K562 (cell line): Measurements from ENCODE around the gene LEMD3. TPM values are rescaled to one million over a fixed set of nuclear protein-coding genes. Genes with fewer than 3 reads are reported as not detected.

Source experiments
- ATAC-seq: fragments of 200-7000 bp; cut with Tn5 transposase; 3 replicates; pipeline ENCODE4 v1.9.1; 2020; ENCODE audit warnings: moderate library complexity
- BruUV-seq: library from RNA; stranded (reverse); fragments of 400-500 nt; replicated peaks from 2 replicates; lab custom pipeline; 2021; lab: Mats Ljungman, UMichigan
- CTCF ChIA-PET: fragments of 300-600 bp; formaldehyde crosslinking; extraction: SDS; loops from one replicate; lab custom pipeline; 2021; ENCODE audit warnings: low intra/inter-chr PET ratio; lab: Yijun Ruan, JAX
- POLR2A ChIA-PET: fragments of 300-600, 350-650 bp; sonication (Branson Sonifier 250); formaldehyde crosslinking; extraction: SDS; loops from one replicate; lab custom pipeline; 2021; ENCODE audit warnings: antibody characterized with exemption, inconsistent platforms; lab: Yijun Ruan, JAX
- DNase-seq, 4 experiments: peaks; one replicate each; pipeline versions ENCODE4 v3.0.0 to v3.0.0-alpha.2; 2011 to 2018; ENCODE audit warnings: low spot score in 3 of 4, mixed read lengths in 3 of 4; ENCODE audit errors: extremely low read depth in 1 of 4
- FAIRE-seq: peaks from 2 replicates; lab custom pipeline; 2011; peaks lifted over from hg19 to GRCh38; lab: Jason Lieb, UNC
- H2AFZ ChIP-seq: 2 replicates; pipeline ENCODE4 v1.6.0; 2011; ENCODE audit warnings: low read depth, low read length, control low read depth, inconsistent platforms
- H3K27ac ChIP-seq: fragments of 200-600 bp; 3 replicates; pipeline ENCODE4 v1.8.0; 2011; ENCODE audit warnings: low read depth, mild to moderate bottlenecking, control low read depth, inconsistent platforms, low read length, moderate library complexity, mixed read lengths; ENCODE audit errors: extremely low read depth
- H3K27me3 ChIP-seq, 2 experiments: fragments of 300-600 bp in 1 of 2; 2 replicates in 1 of 2; 3 replicates in 1 of 2; pipeline versions ENCODE4 v1.6.0 to v1.8.0; 2011; ENCODE audit warnings: inconsistent platforms in 2 of 2, low read length in 2 of 2, mild to moderate bottlenecking in 1 of 2, mixed read lengths in 1 of 2, moderate library complexity in 1 of 2; ENCODE audit not compliant: control insufficient read depth in 2 of 2, insufficient read depth in 2 of 2
- H3K36me3 ChIP-seq: fragments of 300-600 bp; 3 replicates; pipeline ENCODE4 v1.8.0; 2011; ENCODE audit warnings: mild to moderate bottlenecking, low read length, inconsistent platforms; ENCODE audit not compliant: control insufficient read depth, insufficient read depth
- H3K4me1 ChIP-seq, 2 experiments: fragments of 200-600 bp in 1 of 2; replicated peaks in 1 of 2; 2 replicates in 1 of 2; 3 replicates in 1 of 2; pipeline versions ENCODE4 v1.5.1 to v1.8.0; 2011; ENCODE audit warnings: inconsistent platforms in 2 of 2, low read length in 2 of 2, mild to moderate bottlenecking in 1 of 2, mixed read lengths in 1 of 2, moderate library complexity in 1 of 2; ENCODE audit not compliant: control insufficient read depth in 2 of 2, insufficient read depth in 2 of 2
- H3K4me2 ChIP-seq: 2 replicates; pipeline ENCODE4 v1.6.1; 2011; ENCODE audit warnings: low read length, control low read depth, inconsistent platforms, mixed read lengths; ENCODE audit not compliant: insufficient read depth
- H3K4me3 ChIP-seq: fragments of 200-600 bp; sonication (generic), shearing (Covaris generic); 2 replicates; pipeline ENCODE4 v1.5.1; 2016; ENCODE audit warnings: control low read depth, inconsistent platforms
- H3K79me2 ChIP-seq: fragments of 200-600 bp; 3 replicates; pipeline ENCODE4 v1.8.0; 2011; ENCODE audit warnings: low read length, inconsistent platforms; ENCODE audit not compliant: control insufficient read depth, insufficient read depth
- H3K9ac ChIP-seq, 2 experiments: 2 replicates each; pipeline versions ENCODE4 v1.6.0 to v1.6.1; 2011; ENCODE audit warnings: low read depth in 2 of 2, low read length in 2 of 2, control low read depth in 1 of 2, inconsistent platforms in 1 of 2, mild to moderate bottlenecking in 1 of 2, mixed read lengths in 1 of 2; ENCODE audit not compliant: insufficient read depth in 1 of 2
- H3K9me1 ChIP-seq: one replicate; pipeline ENCODE4 v1.6.0; 2011; ENCODE audit warnings: inconsistent platforms, mild to moderate bottlenecking, low read length, moderate library complexity; ENCODE audit not compliant: control insufficient read depth, insufficient read depth
- H3K9me3 ChIP-seq: replicated peaks from 2 replicates; pipeline ENCODE4 v1.5.1; 2011; ENCODE audit warnings: low read depth, low read length, inconsistent platforms; ENCODE audit not compliant: control insufficient read depth, insufficient read depth
- H4K20me1 ChIP-seq: replicated peaks from 2 replicates; pipeline ENCODE4 v1.6.1; 2011; ENCODE audit warnings: low read length, inconsistent platforms, mixed read lengths; ENCODE audit not compliant: control insufficient read depth, insufficient read depth
- BRD4 ChIP-seq: fragments of 200-600 bp; sonication (generic); IDR thresholded peaks from 2 replicates; pipeline ENCODE4 v1.6.1; 2017; ENCODE audit warnings: inconsistent platforms
- IFI16 ChIP-seq: fragments of 250-450 bp; sonication (Bioruptor Pico); IDR thresholded peaks from 2 replicates; pipeline ENCODE4 v2.1.2; 2022; ENCODE audit warnings: mild to moderate bottlenecking, inconsistent platforms
- MCM7 ChIP-seq, 2 experiments: fragments of 450-650 bp; IDR thresholded peaks; 2 replicates each; pipeline ENCODE4 v1.6.1; 2016 to 2018
- TBL1XR1 ChIP-seq, 2 experiments: IDR thresholded peaks; 2 replicates each; pipeline ENCODE4 v1.6.1; 2012; ENCODE audit warnings: improper control_type of control experiment in 2 of 2, low read length in 2 of 2, mild to moderate bottlenecking in 1 of 2
- TOE1 ChIP-seq, 2 experiments: fragments of 450-650 bp in 1 of 2; sonication (generic) in 1 of 2; formaldehyde crosslinking in 1 of 2; IDR thresholded peaks; 2 replicates each; pipeline versions ENCODE4 v1.7.1 to v1.8.0; 2016 to 2022; ENCODE audit warnings: borderline replicate concordance in 2 of 2, mild to moderate bottlenecking in 2 of 2, antibody characterized with exemption in 1 of 2, inconsistent platforms in 1 of 2, low read depth in 1 of 2, missing genetic modification reagents in 1 of 2, moderate library complexity in 1 of 2
- ZSCAN29 ChIP-seq: fragments of 450-650 bp; IDR thresholded peaks from 2 replicates; pipeline ENCODE4 v1.6.1; 2017
- WGBS: fragments of 100-300 bp; shearing (Covaris generic); methylation state at CpG from one replicate; pipeline ENCODE4 v1.1.6; 2016; ENCODE audit warnings: low coverage, mixed read lengths; ENCODE audit not compliant: insufficient coverage; ENCODE audit errors: missing lambda C conversion rate; 5-methylcytosine and 5-hydroxymethylcytosine counted together
- in situ Hi-C: fragments of 300-500 bp; cut with MboI; formaldehyde crosslinking; loops from 4 replicates; pipeline ENCODE4 v1.15.0; 2018; ENCODE audit warnings: inconsistent platforms, mixed read lengths
- intact Hi-C: fragments of 100-400 bp; cut with micrococcal nuclease; formaldehyde crosslinking; loops from 2 replicates; pipeline ENCODE4 v1.14.2; 2022
- polyA plus RNA-seq, 8 experiments: library from polyadenylated mRNA; depleted of rRNA in 4 of 8; stranded (reverse) in 5 of 8; unstranded in 3 of 8; fragments of >200 nt; fragmentation: Nextera tagmentation in 2 of 8; fragmentation: Illumina TruSeq in 1 of 8; extraction: Ambion mirVana in 2 of 8; extraction: Trizol in 1 of 8; gene quantifications; 2 replicates each; pipeline versions ENCODE4 v1.2.1 to v1.2.3, GENCODE V29; 2011 to 2014; ENCODE audit warnings: inconsistent platforms in 1 of 8, missing spikeins in 1 of 8
- total RNA-seq, 7 experiments: library from RNA; depleted of rRNA in 6 of 7; stranded (reverse); fragments of >200 nt in 6 of 7; fragmentation: Illumina TruSeq in 2 of 7; extraction: Trizol in 2 of 7; gene quantifications; 2 replicates each; pipeline versions ENCODE4 v1.2.1 to v1.2.3, GENCODE V29; 2011 to 2021; ENCODE audit warnings: low replicate concordance in 1 of 7
- TF ChIP-seq, protein P1 (sequence below): fragments of 250-450 bp; sonication (Bioruptor Pico); IDR thresholded peaks from 2 replicates; pipeline ENCODE4 v1.8.0; 2021; ENCODE audit warnings: borderline replicate concordance, mild to moderate bottlenecking, moderate library complexity; ENCODE audit not compliant: poor library complexity, severe bottlenecking
- TF ChIP-seq, protein P2 (sequence below): fragments of 450-650 bp; IDR thresholded peaks from one replicate; pipeline ENCODE4 v1.6.1; 2018; ENCODE audit warnings: mild to moderate bottlenecking, moderate library complexity; ENCODE audit not compliant: partially characterized antibody
- TF ChIP-seq, protein P3 (sequence below): IDR thresholded peaks from 2 replicates; pipeline ENCODE4 v1.6.1; 2012; ENCODE audit warnings: low read depth, low read length, improper control_type of control experiment, borderline replicate concordance

Gene LEMD3
- total and polyA plus RNA-seq, 9 of the 15 experiments (the other 6 are each of a cell fraction or from before 2014, with no cell fraction given), result 6.8 to 37.4 (median 17.2) TPM

GRCh38 chr12:65196762-65197567, 27.6 kb downstream of the LEMD3 start:
- Histone ChIP-seq H3K9me1 (peaks cover 7% of the 10 kb centered on the region), H2AFZ (no peak overlapping the region), H3K9me3 (no peaks in the 10 kb centered on the region), H3K27me3 (no peaks in the 10 kb centered on the region), H3K27ac (no peak overlapping the region), H3K4me3 (no peak overlapping the region), H3K4me2 (no peak overlapping the region), H3K79me2 (peaks cover 82% of the 10 kb centered on the region), H3K4me1 (peaks cover 0 to 12% of the 10 kb centered on the region in 2 experiments; a peak in 3 of 5 replicates), H3K9ac (no peak overlapping the region), H3K36me3 (no peaks in the 10 kb centered on the region; the same call in 2 of the 3 replicates), H4K20me1 (peaks cover 9% of the 10 kb centered on the region; the same call in 1 of the 2 replicates)
- FAIRE-seq, result no peak
- ATAC-seq, result no peak
- no peak for DNase-seq
- ChIA-PET POLR2A (interaction anchor here (0.6 to 2.5 kb wide), 3 partner anchors 11 to 1390 kb away, joined by 3 to 8 read pairs (median 4); no protein-coding TSS in a partner anchor), CTCF (no interaction called here)
- BruUV-seq, result no TSS peak
- in situ Hi-C loops (no loop called here), intact Hi-C loops (no loop called here)
- TF ChIP-seq TOE1 (IDR thresholded peaks at IDR 0.05; ENCODE audit: borderline replicate concordance) (no peak), TOE1 (CRISPR knock-in tag; IDR thresholded peaks at IDR 0.05; ENCODE audit: borderline replicate concordance, low read depth) (no peak), IFI16 (CRISPR knock-in tag) (no peak), ZSCAN29 (no peak), MCM7 (IDR thresholded peaks at IDR 0.05) (no peak), TBL1XR1 (IDR thresholded peaks at IDR 0.05; ENCODE audit: low read length in 2 of 2) (no peak), BRD4 (no peak)
- TF ChIP-seq, protein P1, sequence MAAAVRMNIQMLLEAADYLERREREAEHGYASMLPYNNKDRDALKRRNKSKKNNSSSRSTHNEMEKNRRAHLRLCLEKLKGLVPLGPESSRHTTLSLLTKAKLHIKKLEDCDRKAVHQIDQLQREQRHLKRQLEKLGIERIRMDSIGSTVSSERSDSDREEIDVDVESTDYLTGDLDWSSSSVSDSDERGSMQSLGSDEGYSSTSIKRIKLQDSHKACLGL (CRISPR knock-in tag), result no peak
- TF ChIP-seq, protein P2, sequence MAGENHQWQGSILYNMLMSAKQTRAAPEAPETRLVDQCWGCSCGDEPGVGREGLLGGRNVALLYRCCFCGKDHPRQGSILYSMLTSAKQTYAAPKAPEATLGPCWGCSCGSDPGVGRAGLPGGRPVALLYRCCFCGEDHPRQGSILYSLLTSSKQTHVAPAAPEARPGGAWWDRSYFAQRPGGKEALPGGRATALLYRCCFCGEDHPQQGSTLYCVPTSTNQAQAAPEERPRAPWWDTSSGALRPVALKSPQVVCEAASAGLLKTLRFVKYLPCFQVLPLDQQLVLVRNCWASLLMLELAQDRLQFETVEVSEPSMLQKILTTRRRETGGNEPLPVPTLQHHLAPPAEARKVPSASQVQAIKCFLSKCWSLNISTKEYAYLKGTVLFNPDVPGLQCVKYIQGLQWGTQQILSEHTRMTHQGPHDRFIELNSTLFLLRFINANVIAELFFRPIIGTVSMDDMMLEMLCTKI, result no peak
- TF ChIP-seq, protein P3, sequence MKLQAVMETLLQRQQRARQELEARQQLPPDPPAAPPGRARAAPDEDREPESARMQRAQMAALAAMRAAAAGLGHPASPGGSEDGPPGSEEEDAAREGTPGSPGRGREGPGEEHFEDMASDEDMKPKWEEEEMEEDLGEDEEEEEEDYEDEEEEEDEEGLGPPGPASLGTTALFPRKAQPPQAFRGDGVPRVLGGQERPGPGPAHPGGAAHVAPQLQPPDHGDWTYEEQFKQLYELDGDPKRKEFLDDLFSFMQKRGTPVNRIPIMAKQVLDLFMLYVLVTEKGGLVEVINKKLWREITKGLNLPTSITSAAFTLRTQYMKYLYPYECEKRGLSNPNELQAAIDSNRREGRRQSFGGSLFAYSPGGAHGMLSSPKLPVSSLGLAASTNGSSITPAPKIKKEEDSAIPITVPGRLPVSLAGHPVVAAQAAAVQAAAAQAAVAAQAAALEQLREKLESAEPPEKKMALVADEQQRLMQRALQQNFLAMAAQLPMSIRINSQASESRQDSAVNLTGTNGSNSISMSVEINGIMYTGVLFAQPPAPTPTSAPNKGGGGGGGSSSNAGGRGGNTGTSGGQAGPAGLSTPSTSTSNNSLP, result no peak
- 59% methylated on average over 2 of the region's 2 CpGs for WGBS
